Skeletal muscle tissue (tissue), 4 donors: ENCODE data around the gene GRPR. TPM values are rescaled to one million over a fixed set of nuclear protein-coding genes. Genes with fewer than 3 reads are reported as not detected.

Source experiments
- H3K27ac ChIP-seq: one replicate; pipeline ENCODE4 v1.7.0; 2013; ENCODE audit warnings: mild to moderate bottlenecking, low read depth, low read length, inconsistent platforms
- H3K27me3 ChIP-seq, 3 donors: one replicate each; pipeline ENCODE4 v1.7.0; 2013; ENCODE audit warnings: low read length in 3 of 3; ENCODE audit not compliant: control insufficient read depth in 3 of 3, insufficient read depth in 3 of 3
- H3K36me3 ChIP-seq, 3 donors: one replicate each; pipeline ENCODE4 v1.7.0; 2013; ENCODE audit warnings: low read length in 3 of 3; ENCODE audit not compliant: control insufficient read depth in 3 of 3, insufficient read depth in 3 of 3
- H3K4me1 ChIP-seq, 3 donors: one replicate each; pipeline ENCODE4 v1.7.0; 2013; ENCODE audit warnings: low read length in 3 of 3, mild to moderate bottlenecking in 3 of 3; ENCODE audit not compliant: control insufficient read depth in 3 of 3, insufficient read depth in 3 of 3
- H3K4me3 ChIP-seq, 3 donors: one replicate each; pipeline ENCODE4 v1.7.0; 2013; ENCODE audit warnings: low read length in 3 of 3
- H3K9ac ChIP-seq, 3 donors: one replicate each; pipeline ENCODE4 v1.7.0; 2013; ENCODE audit warnings: low read length in 3 of 3, mild to moderate bottlenecking in 3 of 3, moderate library complexity in 2 of 3, low read depth in 1 of 3
- H3K9me3 ChIP-seq, 3 donors: one replicate each; pipeline ENCODE4 v1.7.0; 2013; ENCODE audit warnings: low read length in 3 of 3; ENCODE audit not compliant: control insufficient read depth in 3 of 3
- total RNA-seq: library from RNA; depleted of rRNA; stranded (reverse); fragments of >200 nt; gene quantifications from one replicate; pipeline ENCODE4 v1.2.3, GENCODE V29; 2014
- donor health status: Osteomylitis.

The GRPR gene
- total RNA-seq, 1 donor from 2014 or later: 1.0 TPM

- H3K9ac ChIP-seq: no peak overlapping the region
- H3K36me3 ChIP-seq: no peaks in the 10 kb centered on the region
- no peak overlapping the region for H3K4me3 ChIP-seq
- no peaks in the 10 kb centered on the region for H3K9me3 ChIP-seq
- no peaks in the 10 kb centered on the region for H3K4me1 ChIP-seq
- H3K27ac ChIP-seq: no peak overlapping the region
- no peaks in the 10 kb centered on the region for H3K27me3 ChIP-seq
Observed at GRCh38 chrX:16134936-16135335, 11.6 kb downstream of the GRPR start.

- Histone ChIP-seq H3K36me3 (no peaks in the 10 kb centered on the region), H3K9me3 (no peaks in the 10 kb centered on the region), H3K27me3 (no peaks in the 10 kb centered on the region), H3K27ac (no peak overlapping the region), H3K9ac (no peak overlapping the region), H3K4me1 (no peaks in the 10 kb centered on the region), H3K4me3 (no peak overlapping the region)
Observed at GRCh38 chrX:16136080-16136479, 12.7 kb downstream of the GRPR start.

- no peak overlapping the region for H3K9ac ChIP-seq
- H3K9me3 ChIP-seq: no peaks in the 10 kb centered on the region
- no peaks in the 10 kb centered on the region for H3K4me1 ChIP-seq
- H3K36me3 ChIP-seq: no peaks in the 10 kb centered on the region
- H3K27ac ChIP-seq: no peak overlapping the region
- no peak overlapping the region for H3K4me3 ChIP-seq
- peaks cover 0 to under 1% (median 0%) of the 10 kb centered on the region in 3 donors for H3K27me3 ChIP-seq
Observed at GRCh38 chrX:16137416-16138107, 14.2 kb downstream of the GRPR start.

GRCh38 chrX:16138108-16138427, 14.7 kb downstream of the GRPR start:
- no peaks in the 10 kb centered on the region for H3K4me1 ChIP-seq
- H3K9me3 ChIP-seq: no peaks in the 10 kb centered on the region
- H3K4me3 ChIP-seq: no peak overlapping the region
- H3K36me3 ChIP-seq: no peaks in the 10 kb centered on the region
- H3K27ac ChIP-seq: no peak overlapping the region
- H3K27me3 ChIP-seq: peaks cover 0 to 3% (median 0%) of the 10 kb centered on the region in 3 donors
- no peak overlapping the region for H3K9ac ChIP-seq

GRCh38 chrX:16140448-16140847, 17.1 kb downstream of the GRPR start:
- H3K27ac ChIP-seq: no peak overlapping the region
- H3K27me3 ChIP-seq: peaks cover 0 to 3% (median 0%) of the 10 kb centered on the region in 3 donors
- no peaks in the 10 kb centered on the region for H3K9me3 ChIP-seq
- H3K36me3 ChIP-seq: no peaks in the 10 kb centered on the region
- H3K4me3 ChIP-seq: no peak overlapping the region
- H3K9ac ChIP-seq: no peak overlapping the region
- no peaks in the 10 kb centered on the region for H3K4me1 ChIP-seq

- peaks cover 0 to 3% (median 0%) of the 10 kb centered on the region in 3 donors for H3K27me3 ChIP-seq
- no peaks in the 10 kb centered on the region for H3K4me1 ChIP-seq
- no peak overlapping the region for H3K27ac ChIP-seq
- H3K9ac ChIP-seq: no peak overlapping the region
- H3K4me3 ChIP-seq: no peak overlapping the region
- no peaks in the 10 kb centered on the region for H3K36me3 ChIP-seq
- no peaks in the 10 kb centered on the region for H3K9me3 ChIP-seq
Observed at GRCh38 chrX:16140983-16141382, 17.6 kb downstream of the GRPR start.

- H3K4me1 ChIP-seq: no peaks in the 10 kb centered on the region
- H3K27me3 ChIP-seq: peaks cover 0 to 3% (median 0%) of the 10 kb centered on the region in 3 donors
- no peak overlapping the region for H3K27ac ChIP-seq
- no peak overlapping the region for H3K4me3 ChIP-seq
- no peak overlapping the region for H3K9ac ChIP-seq
- no peaks in the 10 kb centered on the region for H3K36me3 ChIP-seq
- no peaks in the 10 kb centered on the region for H3K9me3 ChIP-seq
Observed at GRCh38 chrX:16141422-16142245, 18.3 kb downstream of the GRPR start.

GRCh38 chrX:16142246-16142558, 18.8 kb downstream of the GRPR start:
- Histone ChIP-seq H3K9me3 (no peaks in the 10 kb centered on the region), H3K27ac (no peak overlapping the region), H3K4me3 (no peak overlapping the region), H3K9ac (no peak overlapping the region), H3K4me1 (no peaks in the 10 kb centered on the region), H3K27me3 (peaks cover 0 to 3% (median 0%) of the 10 kb centered on the region in 3 donors), H3K36me3 (no peaks in the 10 kb centered on the region)

GRCh38 chrX:16143968-16144367, 20.6 kb downstream of the GRPR start:
- Histone ChIP-seq H3K27me3 (peaks cover 0 to 3% (median 0%) of the 10 kb centered on the region in 3 donors), H3K4me3 (no peak overlapping the region), H3K4me1 (no peaks in the 10 kb centered on the region)

GRCh38 chrX:16144420-16144819, 21.1 kb downstream of the GRPR start:
- no peak overlapping the region for H3K27ac ChIP-seq
- H3K27me3 ChIP-seq: peaks cover 0 to 3% (median 0%) of the 10 kb centered on the region in 3 donors
- H3K9me3 ChIP-seq: no peaks in the 10 kb centered on the region
- no peak overlapping the region for H3K9ac ChIP-seq
- H3K36me3 ChIP-seq: no peaks in the 10 kb centered on the region
- H3K4me3 ChIP-seq: no peak overlapping the region
- no peaks in the 10 kb centered on the region for H3K4me1 ChIP-seq

More at GRCh38 chrX:16143968-16144367, 20.6 kb downstream of the GRPR start:
- Histone ChIP-seq H3K36me3 (no peaks in the 10 kb centered on the region), H3K9me3 (no peaks in the 10 kb centered on the region), H3K9ac (no peak overlapping the region), H3K27ac (no peak overlapping the region)
